Measurements from ENCODE around the gene INSYN2B.
"Not testable (repeated sequence)": the region's sequence is repeated elsewhere in the genome, so short reads cannot be mapped to it uniquely, and the experiment has no call there.

Gene INSYN2B

DNA sequence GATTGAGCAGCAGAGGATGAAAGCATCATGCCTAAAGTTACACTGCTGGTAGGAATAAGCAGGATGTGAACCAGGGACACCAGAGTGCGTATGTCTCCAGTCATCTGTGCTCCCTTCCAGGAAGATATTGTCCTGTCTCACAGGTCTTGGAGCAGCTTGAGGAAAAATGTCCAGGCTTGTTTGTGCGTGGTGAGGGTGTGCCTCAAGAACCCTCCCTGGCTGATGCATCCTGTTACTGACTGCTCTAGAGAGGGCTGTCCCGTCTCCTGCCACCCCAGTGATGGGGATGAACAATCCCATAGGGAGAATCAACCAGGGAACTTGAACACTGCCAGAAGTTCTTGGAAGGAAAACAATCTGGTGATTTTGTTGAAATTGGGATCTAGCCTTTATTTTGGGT, 132.0 kb downstream of the INSYN2B start:
- Histone ChIP-seq H3K9me3 (ENCODE audit: insufficient read depth, low read length) (peaks cover 22% of the 10 kb centered on the region), H3K4me3 (ENCODE audit: insufficient read length, low read depth) (no peak overlapping the region), H3K27me3 (ENCODE audit: insufficient read depth, insufficient read length) (no peaks in the 10 kb centered on the region), H3K9ac (ENCODE audit: insufficient read length, low read depth) (no peak overlapping the region), H3K36me3 (ENCODE audit: insufficient read depth, insufficient read length, low read length) (no peaks in the 10 kb centered on the region), H3K4me1 (ENCODE audit: insufficient read depth, insufficient read length) (no peaks in the 10 kb centered on the region)
- TF ChIP-seq SUZ12 (IDR thresholded peaks at IDR 0.05; ENCODE audit: extremely low read depth, insufficient read depth, insufficient read length) = no peak
- TF ChIP-seq ZNF274 (IDR thresholded peaks at IDR 0.05; ENCODE audit: low read depth, low read length) = no peak
- TF ChIP-seq YY1 (IDR thresholded peaks at IDR 0.05; ENCODE audit: insufficient read depth, insufficient read length) = no peak
- DNase-seq (ENCODE audit: low read depth, low spot score) = no peak

DNA sequence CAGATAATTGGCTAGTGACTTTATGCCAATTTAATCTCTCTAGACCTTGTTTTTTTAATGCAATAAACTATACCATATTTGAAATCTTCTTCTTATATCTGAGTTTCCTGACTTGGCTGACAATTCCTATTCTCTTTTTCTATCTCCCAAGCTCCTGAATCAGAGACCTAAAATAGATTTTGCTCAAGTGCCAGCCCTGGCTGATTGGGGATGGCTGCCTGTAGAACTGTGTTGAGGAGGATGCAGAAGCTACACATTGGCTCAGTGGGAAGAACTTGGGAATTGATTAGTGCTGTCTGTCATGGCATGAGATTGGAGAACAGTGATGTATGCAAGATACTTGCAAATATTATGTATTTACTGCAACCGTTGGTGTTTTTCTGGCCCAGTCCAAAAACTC, 132.8 kb downstream of the INSYN2B start:
- Histone ChIP-seq H3K4me1 (ENCODE audit: insufficient read depth, insufficient read length) (no peaks in the 10 kb centered on the region), H3K4me3 (ENCODE audit: insufficient read length, low read depth) (no peak overlapping the region), H3K9me3 (ENCODE audit: insufficient read depth, low read length) (peaks cover 22% of the 10 kb centered on the region), H3K36me3 (ENCODE audit: insufficient read depth, insufficient read length, low read length) (no peaks in the 10 kb centered on the region), H3K9ac (ENCODE audit: insufficient read length, low read depth) (no peak overlapping the region), H3K27me3 (ENCODE audit: insufficient read depth, insufficient read length) (no peaks in the 10 kb centered on the region)
- TF ChIP-seq SUZ12 (IDR thresholded peaks at IDR 0.05; ENCODE audit: extremely low read depth, insufficient read depth, insufficient read length) = no peak
- TF ChIP-seq ZNF274 (IDR thresholded peaks at IDR 0.05; ENCODE audit: low read depth, low read length) = no peak
- TF ChIP-seq YY1 (IDR thresholded peaks at IDR 0.05; ENCODE audit: insufficient read depth, insufficient read length) = no peak
- no peak for DNase-seq (ENCODE audit: low read depth, low spot score)

DNA sequence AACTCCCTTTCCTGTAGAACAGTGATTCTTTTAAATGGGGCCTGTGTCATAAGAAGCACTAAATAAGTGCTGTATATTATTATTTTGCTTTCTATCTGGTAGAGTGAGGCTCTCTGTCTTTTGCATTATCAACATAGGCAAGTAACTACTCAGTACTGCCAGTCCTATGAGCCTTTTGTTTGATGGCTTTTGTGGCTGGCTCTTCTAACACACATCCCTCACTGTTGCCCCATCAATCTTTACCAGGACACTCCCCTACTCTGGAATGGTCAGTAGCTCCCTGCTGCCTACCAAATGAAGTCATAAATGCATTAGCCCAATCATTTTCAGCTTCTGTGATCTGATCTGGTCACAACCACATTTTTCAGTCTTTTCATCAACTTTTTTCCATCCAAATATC, 137.6 kb downstream of the INSYN2B start:
- no peaks in the 10 kb centered on the region for H3K36me3 ChIP-seq (ENCODE audit: insufficient read depth, insufficient read length, low read length)
- no peak overlapping the region for H3K9ac ChIP-seq (ENCODE audit: insufficient read length, low read depth)
- no peaks in the 10 kb centered on the region for H3K4me1 ChIP-seq (ENCODE audit: insufficient read depth, insufficient read length)
- DNase-seq (ENCODE audit: low read depth, low spot score) = no peak
- no peak overlapping the region for H3K4me3 ChIP-seq (ENCODE audit: insufficient read length, low read depth)
- H3K9me3 ChIP-seq (ENCODE audit: insufficient read depth, low read length) = no peaks in the 10 kb centered on the region
- no peaks in the 10 kb centered on the region for H3K27me3 ChIP-seq (ENCODE audit: insufficient read depth, insufficient read length)
- TF ChIP-seq ZNF274 (IDR thresholded peaks at IDR 0.05; ENCODE audit: low read depth, low read length) = no peak
- TF ChIP-seq SUZ12 (IDR thresholded peaks at IDR 0.05; ENCODE audit: extremely low read depth, insufficient read depth, insufficient read length) = no peak
- TF ChIP-seq YY1 (IDR thresholded peaks at IDR 0.05; ENCODE audit: insufficient read depth, insufficient read length) = no peak

DNA sequence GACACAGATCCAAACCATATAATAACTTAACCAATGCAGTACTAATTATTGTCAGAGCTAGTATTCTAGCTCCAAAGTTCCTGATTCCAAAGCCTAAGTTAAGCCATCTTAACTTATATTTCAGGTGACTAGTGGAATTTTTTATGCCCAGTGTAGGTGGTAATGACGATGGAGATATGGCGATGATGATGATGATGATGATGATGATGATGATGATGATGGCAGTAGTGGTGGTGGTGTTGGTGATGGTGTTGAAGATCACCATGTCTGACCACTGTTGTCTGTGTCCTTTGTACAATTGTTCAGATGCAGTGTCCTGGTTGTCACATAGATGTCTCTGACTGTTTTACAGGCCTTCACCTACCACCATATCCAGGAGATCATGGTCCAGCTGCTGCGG, 139.9 kb downstream of the INSYN2B start:
- TF ChIP-seq YY1 (IDR thresholded peaks at IDR 0.05; ENCODE audit: insufficient read depth, insufficient read length) (no peak), SUZ12 (IDR thresholded peaks at IDR 0.05; ENCODE audit: extremely low read depth, insufficient read depth, insufficient read length) (no peak), ZNF274 (IDR thresholded peaks at IDR 0.05; ENCODE audit: low read depth, low read length) (no peak)
- Histone ChIP-seq H3K9ac (ENCODE audit: insufficient read length, low read depth) (no peak overlapping the region), H3K27me3 (ENCODE audit: insufficient read depth, insufficient read length) (no peaks in the 10 kb centered on the region), H3K4me1 (ENCODE audit: insufficient read depth, insufficient read length) (no peaks in the 10 kb centered on the region), H3K9me3 (ENCODE audit: insufficient read depth, low read length) (no peaks in the 10 kb centered on the region), H3K36me3 (ENCODE audit: insufficient read depth, insufficient read length, low read length) (no peaks in the 10 kb centered on the region), H3K4me3 (ENCODE audit: insufficient read length, low read depth) (no peak overlapping the region)
- no peak for DNase-seq (ENCODE audit: low read depth, low spot score)

DNA sequence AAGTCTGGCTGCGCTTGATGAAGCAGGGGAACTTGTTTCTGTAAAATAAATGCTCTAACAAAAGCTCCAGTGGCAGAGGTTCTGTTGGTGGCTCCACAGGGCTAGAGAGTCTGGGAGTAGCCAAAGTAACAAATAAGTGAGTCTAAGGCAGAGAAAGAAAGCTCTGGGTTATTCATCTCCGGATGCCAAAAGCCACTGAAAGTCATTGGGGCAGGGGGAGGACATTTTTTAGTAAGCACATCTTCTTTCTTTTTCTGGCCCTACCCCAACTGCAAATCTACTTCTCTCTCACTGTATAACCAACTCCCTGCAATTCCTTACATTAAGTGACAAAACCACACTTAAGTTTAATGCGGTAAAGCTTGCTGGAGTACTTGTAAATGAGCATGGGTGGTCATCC, 141.6 kb downstream of the INSYN2B start:
- H3K27me3 ChIP-seq (ENCODE audit: insufficient read depth, insufficient read length) = no peaks in the 10 kb centered on the region
- H3K4me3 ChIP-seq (ENCODE audit: insufficient read length, low read depth) = no peak overlapping the region
- H3K9me3 ChIP-seq (ENCODE audit: insufficient read depth, low read length) = no peaks in the 10 kb centered on the region
- H3K4me1 ChIP-seq (ENCODE audit: insufficient read depth, insufficient read length) = no peaks in the 10 kb centered on the region
- no peak for TF ChIP-seq YY1 (IDR thresholded peaks at IDR 0.05; ENCODE audit: insufficient read depth, insufficient read length)
- TF ChIP-seq ZNF274 (IDR thresholded peaks at IDR 0.05; ENCODE audit: low read depth, low read length) = no peak
- no peak for TF ChIP-seq SUZ12 (IDR thresholded peaks at IDR 0.05; ENCODE audit: extremely low read depth, insufficient read depth, insufficient read length)
- DNase-seq (ENCODE audit: low read depth, low spot score) = no peak
- H3K9ac ChIP-seq (ENCODE audit: insufficient read length, low read depth) = no peak overlapping the region
- no peaks in the 10 kb centered on the region for H3K36me3 ChIP-seq (ENCODE audit: insufficient read depth, insufficient read length, low read length)

DNA sequence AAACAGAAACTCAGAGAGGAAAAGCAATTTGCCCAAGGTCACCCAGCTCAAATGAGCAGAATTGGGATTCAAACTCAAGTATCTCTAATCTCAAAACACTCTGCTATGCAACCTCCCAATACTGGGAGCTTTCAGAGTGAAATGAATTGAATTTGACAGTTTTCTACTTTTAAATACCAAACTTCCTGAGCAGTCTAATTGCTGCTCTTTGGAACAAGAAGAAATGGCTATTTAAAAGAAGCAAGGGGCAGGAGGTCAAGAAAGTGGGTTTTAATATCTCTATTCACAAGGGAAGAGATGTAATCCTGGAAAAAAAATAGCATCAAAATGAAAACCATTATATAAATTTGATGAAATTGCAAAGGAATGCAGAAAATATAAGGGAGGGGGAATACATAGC, 142.6 kb downstream of the INSYN2B start:
- H3K4me1 ChIP-seq (ENCODE audit: insufficient read depth, insufficient read length) = no peaks in the 10 kb centered on the region
- no peak for DNase-seq (ENCODE audit: low read depth, low spot score)
- no peaks in the 10 kb centered on the region for H3K36me3 ChIP-seq (ENCODE audit: insufficient read depth, insufficient read length, low read length)
- no peak overlapping the region for H3K9ac ChIP-seq (ENCODE audit: insufficient read length, low read depth)
- H3K4me3 ChIP-seq (ENCODE audit: insufficient read length, low read depth) = no peak overlapping the region
- no peaks in the 10 kb centered on the region for H3K27me3 ChIP-seq (ENCODE audit: insufficient read depth, insufficient read length)
- no peaks in the 10 kb centered on the region for H3K9me3 ChIP-seq (ENCODE audit: insufficient read depth, low read length)
- TF ChIP-seq YY1 (IDR thresholded peaks at IDR 0.05; ENCODE audit: insufficient read depth, insufficient read length) (no peak), SUZ12 (IDR thresholded peaks at IDR 0.05; ENCODE audit: extremely low read depth, insufficient read depth, insufficient read length) (no peak), ZNF274 (IDR thresholded peaks at IDR 0.05; ENCODE audit: low read depth, low read length) (no peak)

DNA sequence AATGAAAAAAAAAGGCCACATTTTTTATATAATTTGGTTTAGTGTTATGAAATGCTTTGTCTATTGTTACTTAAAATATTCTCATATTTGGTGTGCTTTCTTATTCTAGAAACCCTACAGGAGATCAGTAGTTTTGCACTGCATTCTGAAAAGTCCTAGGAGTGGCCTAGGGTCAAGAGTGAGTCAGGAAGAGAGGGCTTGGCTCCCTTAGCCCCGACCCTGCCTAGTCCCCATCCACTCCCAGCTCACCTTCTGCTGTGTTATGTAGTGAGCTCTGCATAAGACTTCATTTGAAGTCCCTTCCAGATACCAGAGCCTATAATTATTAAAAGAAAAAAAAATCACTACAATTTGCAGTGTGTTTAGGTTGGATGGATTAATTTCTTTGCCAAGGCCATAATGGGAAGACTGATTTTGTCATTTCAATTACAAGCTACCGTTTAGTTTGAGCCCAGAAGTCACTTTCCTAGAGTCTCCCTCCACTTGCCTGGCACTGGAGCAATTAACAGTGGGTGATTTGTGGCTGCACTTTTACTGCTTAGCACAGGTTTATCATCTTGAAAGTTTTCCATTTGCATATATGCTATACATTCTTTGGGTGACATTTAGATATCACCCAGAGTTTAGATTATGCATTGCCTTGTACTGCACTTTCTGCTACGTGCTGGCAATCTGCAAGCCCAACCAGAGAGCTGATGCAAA, 143.3 kb downstream of the INSYN2B start:
- no peak overlapping the region for H3K9ac ChIP-seq (ENCODE audit: insufficient read length, low read depth)
- H3K36me3 ChIP-seq (ENCODE audit: insufficient read depth, insufficient read length, low read length) = no peaks in the 10 kb centered on the region
- no peaks in the 10 kb centered on the region for H3K4me1 ChIP-seq (ENCODE audit: insufficient read depth, insufficient read length)
- no peaks in the 10 kb centered on the region for H3K9me3 ChIP-seq (ENCODE audit: insufficient read depth, low read length)
- no peaks in the 10 kb centered on the region for H3K27me3 ChIP-seq (ENCODE audit: insufficient read depth, insufficient read length)
- no peak for DNase-seq (ENCODE audit: low read depth, low spot score)
- TF ChIP-seq ZNF274 (IDR thresholded peaks at IDR 0.05; ENCODE audit: low read depth, low read length) (no peak), SUZ12 (IDR thresholded peaks at IDR 0.05; ENCODE audit: extremely low read depth, insufficient read depth, insufficient read length) (no peak), YY1 (IDR thresholded peaks at IDR 0.05; ENCODE audit: insufficient read depth, insufficient read length) (no peak)
- H3K4me3 ChIP-seq (ENCODE audit: insufficient read length, low read depth) = no peak overlapping the region

DNA sequence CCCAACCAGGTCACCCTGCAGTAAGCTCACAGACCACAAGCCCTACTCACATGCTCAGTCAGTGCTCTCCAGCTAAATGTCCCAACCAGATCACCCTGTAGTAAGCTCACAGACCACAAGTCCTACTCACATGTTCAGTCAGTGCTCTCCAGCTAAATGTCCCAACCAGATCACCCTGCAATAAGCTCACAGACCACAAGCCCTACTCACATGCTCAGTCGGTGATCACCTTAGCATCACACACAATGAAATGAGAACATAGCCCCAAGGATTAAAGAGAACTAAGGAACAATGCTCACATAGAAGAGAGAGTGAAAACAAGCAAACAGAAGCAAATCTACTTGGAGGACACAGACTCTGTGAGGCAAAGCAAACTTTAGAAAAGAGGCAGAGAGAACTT, 145.8 kb downstream of the INSYN2B start:
- H3K9ac ChIP-seq (ENCODE audit: insufficient read length, low read depth); H3K4me1 ChIP-seq (ENCODE audit: insufficient read depth, insufficient read length); DNase-seq (ENCODE audit: low read depth, low spot score); H3K27me3 ChIP-seq (ENCODE audit: insufficient read depth, insufficient read length); H3K36me3 ChIP-seq (ENCODE audit: insufficient read depth, insufficient read length, low read length); H3K9me3 ChIP-seq (ENCODE audit: insufficient read depth, low read length); H3K4me3 ChIP-seq (ENCODE audit: insufficient read length, low read depth): not testable (repeated sequence)

DNA sequence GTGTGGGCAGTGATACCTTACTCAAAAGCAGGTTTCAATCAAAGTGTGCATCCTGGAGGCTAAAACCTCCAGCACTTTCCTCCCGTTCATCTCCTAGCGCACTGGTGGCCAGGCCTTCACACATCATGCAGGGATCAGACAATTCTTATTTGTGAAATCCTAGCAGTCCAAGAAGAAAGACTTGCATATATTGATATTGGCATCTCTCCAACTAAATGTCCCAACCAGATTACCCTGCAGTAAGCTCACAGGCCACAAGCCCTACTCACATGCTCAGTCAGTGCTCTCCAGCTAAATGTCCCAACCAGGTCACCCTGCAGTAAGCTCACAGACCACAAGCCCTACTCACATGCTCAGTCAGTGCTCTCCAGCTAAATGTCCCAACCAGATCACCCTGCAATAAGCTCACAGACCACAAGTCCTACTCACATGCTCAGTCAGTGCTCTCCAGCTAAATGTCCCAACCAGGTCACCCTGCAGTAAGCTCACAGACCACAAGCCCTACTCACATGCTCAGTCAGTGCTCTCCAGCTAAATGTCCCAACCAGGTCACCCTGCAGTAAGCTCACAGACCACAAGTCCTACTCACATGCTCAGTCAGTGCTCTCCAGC, 146.5 kb downstream of the INSYN2B start:
- DNase-seq (ENCODE audit: low read depth, low spot score); H3K9me3 ChIP-seq (ENCODE audit: insufficient read depth, low read length); H3K36me3 ChIP-seq (ENCODE audit: insufficient read depth, insufficient read length, low read length); H3K4me3 ChIP-seq (ENCODE audit: insufficient read length, low read depth); H3K4me1 ChIP-seq (ENCODE audit: insufficient read depth, insufficient read length); H3K9ac ChIP-seq (ENCODE audit: insufficient read length, low read depth); H3K27me3 ChIP-seq (ENCODE audit: insufficient read depth, insufficient read length): not testable (repeated sequence)

Measured in NT2/D1 (cell line).